Left lung (tissue), 10 donors: ENCODE results near the gene LLGL2. TPM values are rescaled to one million over a fixed set of nuclear protein-coding genes. Genes with fewer than 3 reads are reported as not detected.
"Not testable (repeated sequence)": the region's sequence is repeated elsewhere in the genome, so short reads cannot be mapped to it uniquely, and the experiment has no call there.

ENCODE experiments used
- ATAC-seq: fragments of 200-7000 bp; cut with Tn5 transposase; one replicate; pipeline ENCODE4 v1.9.1; 2020; ENCODE audit warnings: moderate library complexity
- DNase-seq, 4 donors: peaks; one replicate each; pipeline ENCODE4 v3.0.0-alpha.2; 2013 to 2020
- H3K27ac ChIP-seq, 2 donors: fragments of 200-600 bp; sonication (generic) in 1 of 2; one replicate each; pipeline versions ENCODE4 v1.5.0 to v1.8.0; 2020 to 2021
- H3K27me3 ChIP-seq, 2 donors: fragments of 200-600 bp; sonication (generic) in 1 of 2; one replicate each; pipeline versions ENCODE4 v1.5.0 to v1.8.0; 2020 to 2021
- H3K36me3 ChIP-seq, 2 donors: fragments of 200-600 bp; sonication (generic) in 1 of 2; one replicate each; pipeline versions ENCODE4 v1.5.0 to v1.8.0; 2020 to 2021
- H3K4me1 ChIP-seq, 2 donors: fragments of 200-600 bp; one replicate each; pipeline ENCODE4 v1.8.0; 2021
- H3K4me3 ChIP-seq, 2 donors: fragments of 200-600 bp; sonication (generic) in 1 of 2; one replicate each; pipeline versions ENCODE4 v1.5.0 to v1.8.0; 2020 to 2021; ENCODE audit warnings: mild to moderate bottlenecking in 1 of 2
- H3K9me3 ChIP-seq, 2 donors: fragments of 200-600 bp; sonication (generic) in 1 of 2; one replicate each; pipeline versions ENCODE4 v1.5.0 to v1.8.0; 2020 to 2021
- CTCF ChIP-seq, 2 donors: fragments of 200-600 bp; sonication (generic) in 1 of 2; IDR thresholded peaks; one replicate each; pipeline versions ENCODE4 v1.5.0 to v1.8.0; 2021; ENCODE audit warnings: antibody characterized with exemption in 2 of 2
- intact Hi-C, 2 donors: fragments of 100-400 bp; cut with DNase I; formaldehyde crosslinking; loops; one replicate each; pipeline versions ENCODE4 v1.11.2 to v1.14.2; 2022
- polyA plus RNA-seq, 6 donors: library from polyadenylated mRNA; unstranded; fragments of 120-200 nt; gene quantifications; one replicate each; pipeline ENCODE4 v1.2.1, GENCODE V29; 2013; ENCODE audit not compliant: insufficient read length in 6 of 6
- total RNA-seq, 2 donors: library from RNA; stranded (reverse); fragmentation: NEBNext Ultra II Directional; extraction: Animal tissue kit (Norgen Biotek cat#: 25700); gene quantifications; one replicate each; pipeline ENCODE4 v1.2.1, GENCODE V29; 2021
- donor health status: DM: no; HTN: yes; CAD: no.
- donor health status: DM: no; HTN: no; CAD: no.

The LLGL2 gene
- total and polyA plus RNA-seq, 8 donors = 38.0 to 173 (median 53.1) TPM

- ATAC-seq = no peak
Measured at GRCh38 chr17:75574404-75575036, 49.0 kb downstream of the LLGL2 start.

GRCh38 chr17:75575197-75575596 is 49.7 kb downstream of the LLGL2 start:
- TF ChIP-seq CTCF (IDR thresholded peaks at IDR 0.05) = no peak
- Histone ChIP-seq H3K9me3 (no peaks in the 10 kb centered on the region), H3K4me1 (peaks cover 0 to 18% of the 10 kb centered on the region in 2 donors), H3K36me3 (peaks cover 0 to 43% of the 10 kb centered on the region in 2 donors), H3K27ac (no peak overlapping the region), H3K4me3 (no peak overlapping the region), H3K27me3 (no peaks in the 10 kb centered on the region)
- ATAC-seq = no peak
- peak in 1 of 4 donors; percentile 71 for DNase-seq
- intact Hi-C loops = no loop called here

More at GRCh38 chr17:75574404-75575036, 49.0 kb downstream of the LLGL2 start:
- no peaks in the 10 kb centered on the region for H3K27me3 ChIP-seq
- no peak for TF ChIP-seq CTCF (IDR thresholded peaks at IDR 0.05)
- H3K4me3 ChIP-seq = no peak overlapping the region
- no peak overlapping the region for H3K27ac ChIP-seq
- H3K36me3 ChIP-seq = peaks cover 0 to 50% of the 10 kb centered on the region in 2 donors
- no peaks in the 10 kb centered on the region for H3K9me3 ChIP-seq
- peak in 1 of 4 donors; percentile 70 for DNase-seq
- peaks cover 0 to 18% of the 10 kb centered on the region in 2 donors for H3K4me1 ChIP-seq
- intact Hi-C loops = no loop called here

GRCh38 chr17:75575728-75576127 is 50.2 kb downstream of the LLGL2 start:
- Histone ChIP-seq H3K36me3 (peaks cover 0 to 38% of the 10 kb centered on the region in 2 donors), H3K27ac (no peak overlapping the region), H3K9me3 (no peaks in the 10 kb centered on the region), H3K4me1 (peaks cover 0 to 16% of the 10 kb centered on the region in 2 donors), H3K4me3 (no peak overlapping the region), H3K27me3 (no peaks in the 10 kb centered on the region)
- intact Hi-C loops = no loop called here
- peak in 1 of 4 donors; percentile 74 for DNase-seq
- ATAC-seq = no peak
- no peak for TF ChIP-seq CTCF (IDR thresholded peaks at IDR 0.05)

- H3K27ac ChIP-seq = no peak overlapping the region
- TF ChIP-seq CTCF (IDR thresholded peaks at IDR 0.05) = no peak
- no peaks in the 10 kb centered on the region for H3K27me3 ChIP-seq
- intact Hi-C loops = no loop called here
- H3K4me3 ChIP-seq = no peak overlapping the region
- ATAC-seq (no peak), DNase-seq (no peak)
- H3K4me1 ChIP-seq = peaks cover 0 to 8% of the 10 kb centered on the region in 2 donors
- H3K36me3 ChIP-seq = peaks cover 0 to 28% of the 10 kb centered on the region in 2 donors
- no peaks in the 10 kb centered on the region for H3K9me3 ChIP-seq
Measured at GRCh38 chr17:75576661-75577060, 51.2 kb downstream of the LLGL2 start.

- ATAC-seq, H3K9me3 ChIP-seq, H3K4me1 ChIP-seq, H3K4me3 ChIP-seq, DNase-seq, H3K27ac ChIP-seq, H3K27me3 ChIP-seq, H3K36me3 ChIP-seq: not testable (repeated sequence)
- intact Hi-C loops = loop anchor here in 1 of 2 donors (10.0 kb wide), 1 partner anchor 56 kb away; the partner anchor contains the start of gene LLGL2
Measured at GRCh38 chr17:75581121-75581725, 55.7 kb downstream of the LLGL2 start.

GRCh38 chr17:75583197-75583596 is 57.7 kb downstream of the LLGL2 start:
- H3K36me3 ChIP-seq, ATAC-seq, H3K27ac ChIP-seq, DNase-seq, H3K4me3 ChIP-seq, H3K27me3 ChIP-seq, H3K9me3 ChIP-seq: not testable (repeated sequence)
- H3K4me1 ChIP-seq = peaks cover 8 to 16% of the 10 kb centered on the region in 2 donors
- intact Hi-C loops = loop anchor here in 1 of 2 donors (10.0 kb wide), 1 partner anchor 58 kb away; the partner anchor contains the start of gene LLGL2
